Karpas-422 (cell line): ENCODE results near the gene ISG15. TPM values are rescaled to one million over a fixed set of nuclear protein-coding genes. Genes with fewer than 3 reads are reported as not detected.

Experiments
- DNase-seq: peaks from one replicate; pipeline ENCODE4 v3.0.0-alpha.2; 2015
- H2AFZ ChIP-seq: fragments of 200-600 bp; sonication (generic); 2 replicates; pipeline ENCODE4 v1.6.1; 2014; ENCODE audit warnings: antibody characterized with exemption, low read length, mixed read lengths
- H3K27ac ChIP-seq: fragments of 200-600 bp; sonication (generic); 2 replicates; pipeline ENCODE4 v1.5.1; 2014; ENCODE audit warnings: mild to moderate bottlenecking, low read length, moderate library complexity
- H3K27me3 ChIP-seq: fragments of 200-600 bp; sonication (generic); 2 replicates; pipeline ENCODE4 v1.6.1; 2014; ENCODE audit warnings: low read length, mixed read lengths
- H3K36me3 ChIP-seq: fragments of 200-600 bp; sonication (generic); 2 replicates; pipeline ENCODE4 v1.6.1; 2014; ENCODE audit warnings: low read length, mixed read lengths; ENCODE audit not compliant: insufficient read depth
- H3K4me1 ChIP-seq: fragments of 200-600 bp; sonication (generic); 2 replicates; pipeline ENCODE4 v1.6.1; 2014; ENCODE audit warnings: mild to moderate bottlenecking, low read length, mixed read lengths
- H3K4me2 ChIP-seq: fragments of 200-600 bp; sonication (generic); 2 replicates; pipeline ENCODE4 v1.6.1; 2014; ENCODE audit warnings: low read length, low read depth, mild to moderate bottlenecking; ENCODE audit not compliant: poor library complexity, severe bottlenecking
- H3K4me3 ChIP-seq: fragments of 200-600 bp; sonication (generic); 2 replicates; pipeline ENCODE4 v1.5.1; 2014; ENCODE audit warnings: mild to moderate bottlenecking, antibody characterized with exemption, low read length, mixed read lengths
- H3K79me2 ChIP-seq: fragments of 200-600 bp; sonication (generic); 2 replicates; pipeline ENCODE4 v1.6.1; 2014; ENCODE audit warnings: mild to moderate bottlenecking, low read length, mixed read lengths
- H3K9ac ChIP-seq: fragments of 200-600 bp; sonication (generic); 2 replicates; pipeline ENCODE4 v1.6.0; 2014; ENCODE audit warnings: low read length
- H3K9me2 ChIP-seq: fragments of 200-600 bp; sonication (generic), shearing (Covaris generic); replicated peaks from 2 replicates; pipeline ENCODE4 v1.6.0; 2014; ENCODE audit warnings: mild to moderate bottlenecking, low read length, moderate library complexity; ENCODE audit not compliant: insufficient read depth
- H3K9me3 ChIP-seq: fragments of 300-700, 200-600 bp; sonication (generic); 2 replicates; pipeline ENCODE4 v1.6.1; 2014; ENCODE audit warnings: low read length, mixed read lengths
- H4K20me1 ChIP-seq: fragments of 200-600 bp; sonication (generic); 2 replicates; pipeline ENCODE4 v1.6.1; 2014; ENCODE audit warnings: mild to moderate bottlenecking, antibody characterized with exemption, low read length, low read depth; ENCODE audit not compliant: insufficient read depth
- total RNA-seq: library from RNA; depleted of rRNA; stranded (reverse); fragments of >200 nt; shearing (Covaris generic); gene quantifications from 2 replicates; pipeline ENCODE4 v1.2.3, GENCODE V29; 2014; ENCODE audit warnings: low replicate concordance

The ISG15 gene
- total RNA-seq, 1 experiment from 2014 or later, result 102 TPM

- H3K79me2 ChIP-seq, result no peaks in the 10 kb centered on the region
- H3K9ac ChIP-seq, result no peak overlapping the region
- H3K9me2 ChIP-seq, result no peaks in the 10 kb centered on the region
- H3K36me3 ChIP-seq, result no peaks in the 10 kb centered on the region
- H3K9me3 ChIP-seq, result no peaks in the 10 kb centered on the region
- no peak for DNase-seq
- H3K4me3 ChIP-seq, result no peak overlapping the region
- H3K4me1 ChIP-seq, result peaks cover 6% of the 10 kb centered on the region
- no peaks in the 10 kb centered on the region for H3K27me3 ChIP-seq
- no peak overlapping the region for H3K27ac ChIP-seq
- no peak overlapping the region for H3K4me2 ChIP-seq
- H4K20me1 ChIP-seq, result no peaks in the 10 kb centered on the region
- no peak overlapping the region for H2AFZ ChIP-seq
Measured at GRCh38 chr1:978835-979743, 34.2 kb upstream of the ISG15 start.

GRCh38 chr1:979744-980072 is 33.6 kb upstream of the ISG15 start:
- Histone ChIP-seq H3K27me3 (no peaks in the 10 kb centered on the region), H4K20me1 (no peaks in the 10 kb centered on the region), H3K79me2 (no peaks in the 10 kb centered on the region), H3K27ac (no peak overlapping the region), H2AFZ (no peak overlapping the region), H3K36me3 (no peaks in the 10 kb centered on the region), H3K9ac (no peak overlapping the region), H3K4me2 (no peak overlapping the region), H3K9me3 (no peaks in the 10 kb centered on the region), H3K4me3 (no peak overlapping the region), H3K4me1 (peaks cover 6% of the 10 kb centered on the region), H3K9me2 (no peaks in the 10 kb centered on the region)
- no peak for DNase-seq

- DNase-seq, result no peak
- no peak overlapping the region for H3K4me2 ChIP-seq
- no peaks in the 10 kb centered on the region for H3K36me3 ChIP-seq
- H3K9ac ChIP-seq, result no peak overlapping the region
- H3K4me1 ChIP-seq, result peaks cover 6% of the 10 kb centered on the region
- H3K27ac ChIP-seq, result no peak overlapping the region
- no peaks in the 10 kb centered on the region for H4K20me1 ChIP-seq
- no peak overlapping the region for H3K4me3 ChIP-seq
- H3K27me3 ChIP-seq, result no peaks in the 10 kb centered on the region
- H3K79me2 ChIP-seq, result no peaks in the 10 kb centered on the region
- no peak overlapping the region for H2AFZ ChIP-seq
- no peaks in the 10 kb centered on the region for H3K9me2 ChIP-seq
- H3K9me3 ChIP-seq, result no peaks in the 10 kb centered on the region
Measured at GRCh38 chr1:980137-980571, 33.1 kb upstream of the ISG15 start.

- Histone ChIP-seq H3K4me2 (no peak overlapping the region), H3K27ac (no peak overlapping the region), H3K36me3 (no peaks in the 10 kb centered on the region), H3K4me1 (peaks cover 5% of the 10 kb centered on the region), H3K4me3 (no peak overlapping the region), H3K79me2 (no peaks in the 10 kb centered on the region), H2AFZ (no peak overlapping the region), H3K9ac (no peak overlapping the region), H3K9me2 (no peaks in the 10 kb centered on the region), H3K9me3 (no peaks in the 10 kb centered on the region), H3K27me3 (no peaks in the 10 kb centered on the region), H4K20me1 (no peaks in the 10 kb centered on the region)
- no peak for DNase-seq
Measured at GRCh38 chr1:980602-981395, 32.5 kb upstream of the ISG15 start.

- Histone ChIP-seq H3K4me3 (no peak overlapping the region), H3K36me3 (no peaks in the 10 kb centered on the region), H3K4me1 (no peaks in the 10 kb centered on the region), H3K4me2 (no peak overlapping the region), H2AFZ (no peak overlapping the region), H3K79me2 (no peaks in the 10 kb centered on the region), H3K27ac (no peak overlapping the region), H3K9me3 (no peaks in the 10 kb centered on the region), H3K27me3 (no peaks in the 10 kb centered on the region), H4K20me1 (no peaks in the 10 kb centered on the region), H3K9me2 (no peaks in the 10 kb centered on the region), H3K9ac (no peak overlapping the region)
- no peak for DNase-seq
Measured at GRCh38 chr1:981491-981954, 31.8 kb upstream of the ISG15 start.

- H2AFZ ChIP-seq, result no peak within 1 kb of the TSS
- no peaks in the 10 kb centered on the region for H4K20me1 ChIP-seq
- no peaks in the 10 kb centered on the region for H3K4me1 ChIP-seq
- no peak within 1 kb of the TSS for H3K9ac ChIP-seq
- no peaks in the 10 kb centered on the region for H3K9me2 ChIP-seq
- H3K4me2 ChIP-seq, result no peak within 1 kb of the TSS
- H3K27me3 ChIP-seq, result no peaks in the 10 kb centered on the region
- no peaks in the 10 kb centered on the region for H3K9me3 ChIP-seq
- H3K4me3 ChIP-seq, result no peak within 1 kb of the TSS
- H3K36me3 ChIP-seq, result no peaks in the 10 kb centered on the region
- no peaks in the 10 kb centered on the region for H3K79me2 ChIP-seq
- H3K27ac ChIP-seq, result no peak within 1 kb of the TSS
- DNase-seq, result no peak
Measured at GRCh38 chr1:981955-982558, 31.2 kb upstream of the ISG15 start, which contains the start of gene PERM1. PERM1 (minus strand) TSS chr1:982093; CDS start chr1:981029, 1,064 bp downstream.

GRCh38 chr1:982765-983436 is 30.4 kb upstream of the ISG15 start:
- Histone ChIP-seq H3K36me3 (no peaks in the 10 kb centered on the region), H3K4me1 (no peaks in the 10 kb centered on the region), H3K9ac (no peak overlapping the region), H3K27me3 (no peaks in the 10 kb centered on the region), H3K9me2 (no peaks in the 10 kb centered on the region), H2AFZ (no peak overlapping the region), H3K27ac (no peak overlapping the region), H3K4me3 (no peak overlapping the region), H3K79me2 (no peaks in the 10 kb centered on the region), H3K4me2 (no peak overlapping the region), H4K20me1 (no peaks in the 10 kb centered on the region), H3K9me3 (no peaks in the 10 kb centered on the region)
- no peak for DNase-seq
